Ureter (tissue), 1 donor: Measurements from ENCODE around the gene PARD3. TPM values are rescaled to one million over a fixed set of nuclear protein-coding genes. Genes with fewer than 3 reads are reported as not detected.

Experiments
- DNase-seq: peaks from one replicate; pipeline ENCODE4 v3.0.0-alpha.2; 2020; ENCODE audit warnings: low spot score
- total RNA-seq: library from RNA; stranded (reverse); gene quantifications from one replicate; pipeline ENCODE4 v1.2.4, GENCODE V29; 2023
- donor health status: DM: yes; HTN: yes; CAD: no.

The PARD3 gene
- total RNA-seq, 1 donor from 2014 or later, result 73.5 TPM

DNA sequence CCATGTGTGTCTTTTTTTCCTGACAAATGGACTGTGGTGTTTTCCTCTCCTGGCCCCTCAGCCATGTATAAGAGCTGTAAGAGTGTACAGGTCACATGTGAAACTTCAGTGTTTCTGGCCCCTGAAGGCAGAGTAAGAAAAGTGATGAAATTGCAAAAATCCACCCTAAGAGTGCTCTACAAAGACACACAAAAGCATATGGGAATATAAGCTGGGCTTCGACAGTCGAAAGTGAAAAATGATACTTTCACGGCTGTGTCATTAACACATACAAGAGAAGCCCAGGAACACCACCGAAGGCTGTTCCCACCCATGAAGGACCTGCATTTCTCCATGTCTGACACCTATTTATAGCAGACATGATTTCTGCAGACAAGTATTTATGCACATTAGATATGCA is 192.2 kb downstream of the PARD3 start:
- no peak for DNase-seq

DNA sequence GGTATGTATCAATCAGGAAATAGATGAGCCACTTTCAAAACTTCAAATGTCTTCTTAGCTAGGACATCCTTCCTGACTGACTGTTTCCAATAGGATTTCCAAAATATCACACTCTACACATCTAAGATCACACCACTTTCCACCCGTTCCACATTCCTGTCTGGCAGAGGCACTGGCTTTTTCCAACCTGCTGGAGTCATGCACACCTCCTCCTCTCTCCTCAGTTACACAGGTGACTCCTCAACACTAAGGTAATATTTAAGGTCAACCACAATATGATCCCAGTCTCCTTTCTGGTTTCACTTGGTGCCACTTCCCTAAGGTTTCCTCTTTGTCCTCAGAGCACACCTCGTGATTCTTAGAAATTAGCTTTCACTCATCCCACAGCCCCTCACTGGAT is 196.5 kb downstream of the PARD3 start:
- DNase-seq, result no peak

DNA sequence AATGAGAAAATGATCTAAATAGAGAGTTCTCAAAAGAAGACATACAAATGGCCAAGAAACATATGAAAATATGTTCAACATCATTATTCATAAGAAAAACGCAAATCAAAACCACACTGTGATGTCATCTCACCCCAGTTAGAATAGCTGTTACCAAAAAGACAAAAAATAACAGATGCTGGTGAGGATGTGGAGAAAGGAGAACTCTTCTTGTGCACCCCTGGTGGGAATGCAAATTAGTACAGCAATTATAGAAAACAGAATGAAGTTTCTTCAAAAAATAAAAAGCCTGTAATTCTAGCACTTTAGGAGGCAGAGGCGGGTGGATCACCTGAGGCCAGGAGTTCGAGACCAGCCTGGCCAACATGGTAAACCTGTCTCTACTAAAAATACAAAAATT is 199.3 kb downstream of the PARD3 start:
- DNase-seq, result no peak

DNA sequence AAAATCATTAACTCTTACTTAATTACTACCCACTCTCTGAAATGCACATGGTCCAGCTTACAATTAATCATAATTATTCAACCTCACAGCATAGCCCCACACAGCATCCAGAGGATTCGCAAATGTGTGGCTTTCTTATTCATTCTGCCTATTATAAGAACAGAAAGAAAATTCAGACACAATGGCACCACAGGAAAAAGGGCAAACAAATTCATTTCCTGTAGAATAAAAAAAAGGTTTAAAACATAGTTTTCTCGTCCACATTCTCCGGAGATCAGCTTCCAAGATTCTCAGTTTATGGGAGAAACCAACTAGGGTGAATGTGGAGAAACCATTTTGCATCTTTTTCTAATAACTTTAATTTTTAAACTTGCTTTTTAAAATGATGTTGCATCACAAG is 201.6 kb downstream of the PARD3 start:
- no peak for DNase-seq

DNA sequence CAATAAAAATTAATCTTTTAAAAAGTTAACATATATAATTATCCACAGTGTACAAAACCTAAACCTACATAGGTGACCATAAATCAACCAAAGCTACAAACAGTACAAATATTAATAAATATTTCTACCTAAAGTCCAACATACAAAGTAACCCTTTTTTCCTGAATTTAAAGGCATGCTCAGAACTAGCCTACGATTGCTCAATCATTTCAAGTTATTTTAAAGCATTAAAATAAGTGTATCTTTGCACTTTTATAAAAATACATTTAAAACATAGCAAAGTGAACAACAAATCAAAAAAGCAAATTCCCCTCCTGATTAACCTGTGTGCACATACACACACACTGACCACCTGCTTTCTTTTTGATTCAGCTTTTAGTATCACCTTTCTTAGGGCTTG is 202.2 kb downstream of the PARD3 start:
- DNase-seq, result no peak

DNA sequence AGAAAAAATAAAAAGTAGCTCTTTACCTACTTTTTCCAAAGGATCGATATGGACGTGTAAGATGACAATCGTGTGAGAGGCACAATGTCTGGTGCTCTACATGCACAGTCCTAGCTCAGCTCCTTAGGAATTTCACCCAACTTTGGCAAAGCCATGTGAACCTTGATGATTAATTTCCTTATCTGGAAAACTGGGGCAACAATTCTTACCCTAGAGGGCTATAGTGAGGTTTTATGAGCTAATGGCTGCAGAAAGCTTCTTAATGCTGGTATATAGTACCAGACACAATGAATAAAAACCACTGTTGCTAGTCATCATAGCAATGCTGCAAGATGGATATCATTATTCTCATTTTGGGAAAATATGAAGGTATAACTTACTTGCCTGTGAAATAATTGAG is 202.7 kb downstream of the PARD3 start:
- DNase-seq, result no peak

DNA sequence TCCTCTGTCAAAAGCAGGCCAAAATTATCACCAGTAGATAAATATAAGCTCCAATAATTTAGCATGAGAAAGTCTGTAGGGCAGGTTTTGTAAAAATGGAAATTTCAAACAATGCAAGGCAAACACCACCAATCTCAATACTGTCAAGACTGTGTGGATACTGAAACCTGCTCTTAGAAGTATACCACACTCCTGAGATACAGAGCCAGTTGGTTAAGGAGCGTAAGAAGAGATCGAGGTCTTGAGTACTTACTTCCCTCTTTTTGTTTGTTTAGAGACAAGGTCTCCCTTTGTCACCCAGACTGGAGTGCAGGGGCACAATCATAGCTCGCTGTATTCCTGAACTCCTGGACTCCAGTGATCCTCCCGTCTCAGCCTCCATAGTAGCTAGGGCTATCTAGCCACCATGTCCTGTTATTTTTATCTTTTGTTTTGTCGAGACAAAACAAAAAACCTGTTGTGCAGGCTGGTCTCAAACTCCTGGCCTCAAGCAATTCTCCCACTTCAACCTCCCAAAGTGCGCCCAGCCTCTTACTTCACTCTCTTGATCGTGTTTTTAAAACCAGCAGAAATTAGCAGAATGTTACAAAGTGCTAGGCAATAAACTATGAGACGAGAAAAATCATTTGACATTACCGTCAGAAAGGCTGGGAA is 205.7 kb downstream of the PARD3 start:
- DNase-seq, result no peak

DNA sequence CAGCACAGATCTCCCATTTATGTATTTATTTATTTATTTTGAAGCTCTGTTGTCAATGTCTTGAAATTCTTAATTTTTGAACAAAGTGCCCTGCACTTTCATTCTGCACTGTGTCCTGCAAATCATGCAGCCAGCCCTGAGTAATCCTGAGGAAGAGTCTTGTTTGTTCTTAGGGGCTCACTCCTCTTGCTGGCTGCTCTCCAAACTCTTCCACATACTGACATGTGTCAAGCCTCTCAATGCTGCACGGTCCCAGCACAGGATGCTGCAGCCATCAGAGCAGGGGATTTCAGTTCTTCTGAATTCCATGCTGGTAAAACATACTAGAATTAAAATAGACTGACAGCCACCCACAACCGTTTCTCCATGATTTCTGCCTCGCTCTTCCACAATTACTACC is 207.2 kb downstream of the PARD3 start:
- no peak for DNase-seq

DNA sequence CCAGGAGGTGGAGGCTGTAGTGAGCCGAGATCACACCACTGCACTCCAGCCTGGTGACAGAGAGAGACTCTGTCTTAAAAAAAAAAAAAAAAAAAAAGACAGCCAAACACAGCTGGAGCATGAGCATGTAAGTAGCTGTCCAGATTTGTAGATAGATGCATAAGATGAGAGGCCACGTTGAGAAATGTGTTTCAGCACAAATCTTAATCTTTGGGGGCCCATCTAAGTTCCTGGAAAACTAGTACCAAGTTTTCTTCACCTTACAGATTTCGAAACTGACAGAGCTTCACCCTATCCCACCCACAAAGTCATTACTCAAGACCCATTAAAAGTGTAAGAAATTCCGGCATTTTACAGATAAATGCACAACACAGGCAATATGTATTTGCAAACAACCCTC is 208.2 kb downstream of the PARD3 start:
- DNase-seq, result no peak

DNA sequence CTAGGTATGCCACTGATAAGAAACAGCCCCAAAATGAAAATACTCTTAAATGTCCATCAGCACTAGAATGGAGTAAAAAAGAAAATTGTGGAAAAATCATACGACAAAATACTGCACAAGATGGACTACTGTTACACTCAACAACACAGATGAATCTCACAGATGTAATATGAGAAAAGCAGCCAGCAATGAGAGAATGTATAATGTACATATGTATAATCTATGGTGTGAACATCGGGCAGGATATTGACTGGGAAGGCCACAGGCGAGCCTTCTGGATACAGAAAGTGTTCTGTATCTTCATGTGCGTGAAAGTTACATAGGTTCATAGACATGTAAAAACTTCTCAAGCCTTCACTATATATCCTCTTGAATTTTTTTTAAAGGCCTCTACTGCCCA is 212.6 kb downstream of the PARD3 start:
- no peak for DNase-seq

DNA sequence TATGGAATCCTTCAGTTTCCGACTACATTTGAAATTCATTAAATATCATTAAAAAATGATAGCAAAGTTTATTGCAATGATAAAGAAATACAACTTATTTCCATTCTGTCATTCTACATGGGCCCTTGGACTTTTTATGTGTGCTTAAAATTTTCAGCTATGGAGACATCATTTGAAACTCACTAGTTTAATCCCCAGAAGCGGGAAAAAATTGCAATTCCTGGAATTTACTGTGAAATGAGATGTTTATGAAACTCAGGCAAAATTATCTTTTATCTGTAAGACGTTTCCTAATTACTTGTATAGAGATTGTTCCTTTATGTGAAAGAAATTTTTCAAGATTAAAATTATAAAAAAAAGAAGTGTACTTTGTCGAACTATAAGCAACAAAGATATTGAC is 213.4 kb downstream of the PARD3 start:
- DNase-seq, result no peak

DNA sequence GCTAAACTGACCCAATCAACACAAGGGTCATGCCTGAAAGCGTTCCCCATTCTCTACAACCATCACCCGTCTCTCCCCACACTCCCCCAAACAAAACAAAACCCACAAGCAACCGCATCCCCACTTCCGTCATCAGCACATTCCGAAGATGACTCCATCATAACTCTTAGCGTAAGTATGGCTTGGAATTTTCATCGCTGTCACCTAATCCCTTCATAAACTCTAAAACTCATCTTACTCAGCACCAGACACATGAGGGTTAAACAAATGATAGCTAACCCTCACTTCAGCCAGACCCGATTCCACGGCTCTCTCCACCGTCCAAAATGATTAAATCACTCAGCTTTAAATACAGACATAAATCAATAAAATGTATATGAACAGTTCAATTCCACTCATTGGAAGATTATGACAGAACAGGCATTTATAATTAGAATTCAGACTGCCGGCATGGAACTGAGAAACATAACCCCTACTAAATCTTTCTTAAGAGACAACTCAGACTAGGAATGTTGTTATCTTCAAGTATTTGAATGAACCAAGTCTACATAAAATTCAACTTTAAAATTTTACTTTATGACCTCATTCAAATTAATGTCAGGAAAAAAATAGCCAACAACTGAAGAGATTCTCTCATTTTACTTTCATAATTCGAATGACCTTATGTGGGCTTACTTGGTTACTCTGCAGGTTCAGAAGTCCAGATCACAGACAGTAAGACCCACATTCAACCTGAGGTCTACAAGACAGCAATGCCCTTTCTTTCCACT is 215.9 kb downstream of the PARD3 start:
- DNase-seq, result no peak

DNA sequence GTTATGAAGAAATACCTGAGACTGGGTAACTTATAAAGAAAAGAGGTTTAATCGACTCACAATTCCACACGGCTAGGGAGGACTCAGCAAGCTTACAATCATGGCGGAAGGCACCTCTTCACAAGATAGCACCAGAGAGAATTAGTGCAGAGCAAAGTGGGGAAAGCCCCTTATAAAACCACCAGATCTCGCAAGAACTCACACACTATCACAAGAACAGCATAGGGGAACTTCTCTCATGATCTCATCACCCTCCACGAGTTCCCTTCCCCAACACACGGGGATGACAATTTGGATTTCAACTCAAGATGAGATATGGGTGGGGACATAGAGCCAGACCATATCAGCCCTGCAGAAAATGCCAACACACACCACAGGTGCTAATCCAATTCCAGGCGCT is 218.7 kb downstream of the PARD3 start:
- no peak for DNase-seq

DNA sequence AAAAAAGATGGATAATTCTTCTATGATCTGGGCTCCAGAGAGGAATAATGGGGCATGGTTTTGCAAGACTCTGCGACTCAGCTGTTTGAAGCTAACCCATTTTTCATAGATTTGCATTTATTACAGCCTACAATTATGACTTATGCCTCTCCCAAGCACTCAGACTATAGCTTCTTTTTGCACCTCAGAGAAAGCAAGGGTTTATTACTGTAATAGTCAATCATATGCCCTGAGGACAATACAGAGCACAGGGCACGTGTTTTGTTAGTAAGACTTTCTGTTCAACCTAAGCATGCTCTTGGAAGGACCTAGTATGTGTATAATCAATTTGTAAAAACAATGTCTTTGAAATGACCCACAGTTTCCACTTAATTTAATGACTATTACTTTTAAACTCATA is 221.2 kb downstream of the PARD3 start:
- DNase-seq, result no peak

DNA sequence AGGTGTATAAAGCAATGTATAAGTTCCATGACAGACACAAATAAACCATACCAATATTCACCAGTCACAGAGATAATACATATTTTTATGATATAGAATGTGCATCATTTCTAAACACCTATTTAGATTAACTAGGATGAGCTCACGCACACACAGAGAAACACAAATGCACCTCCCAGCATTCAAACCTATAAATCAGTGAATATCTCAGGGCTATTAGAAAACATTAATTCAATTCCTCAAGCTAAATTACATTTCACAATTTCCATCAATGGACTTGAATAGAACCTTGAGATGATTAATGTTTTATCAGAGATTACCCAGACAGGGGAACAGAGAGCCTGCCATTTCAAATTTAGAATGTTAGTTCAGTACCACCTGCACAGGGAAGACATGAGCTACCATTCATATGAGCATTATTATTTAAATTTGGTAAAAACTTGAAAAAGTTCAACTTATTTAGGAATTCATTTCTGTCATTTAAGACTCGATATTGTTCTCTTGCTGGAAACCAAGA is 221.7 kb downstream of the PARD3 start:
- no peak for DNase-seq

DNA sequence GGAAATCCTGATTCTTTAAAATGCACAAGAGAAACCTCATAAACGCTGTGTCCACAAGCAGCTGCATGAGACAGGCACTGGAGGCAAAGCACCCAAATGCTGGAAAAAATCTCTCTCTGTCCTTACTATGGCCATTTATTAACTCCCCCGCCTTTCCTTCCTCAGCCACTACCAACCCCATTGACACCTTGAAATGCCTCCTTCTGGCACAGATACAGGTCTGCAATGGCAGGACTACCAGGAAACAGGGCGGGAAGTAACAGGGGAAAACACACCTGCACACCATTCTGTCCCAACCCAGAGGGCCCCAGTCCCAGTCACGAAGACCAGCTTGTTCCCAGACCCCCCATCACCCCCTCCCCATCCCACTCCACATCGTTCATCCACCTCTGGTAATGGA is 224.3 kb downstream of the PARD3 start:
- DNase-seq, result no peak

DNA sequence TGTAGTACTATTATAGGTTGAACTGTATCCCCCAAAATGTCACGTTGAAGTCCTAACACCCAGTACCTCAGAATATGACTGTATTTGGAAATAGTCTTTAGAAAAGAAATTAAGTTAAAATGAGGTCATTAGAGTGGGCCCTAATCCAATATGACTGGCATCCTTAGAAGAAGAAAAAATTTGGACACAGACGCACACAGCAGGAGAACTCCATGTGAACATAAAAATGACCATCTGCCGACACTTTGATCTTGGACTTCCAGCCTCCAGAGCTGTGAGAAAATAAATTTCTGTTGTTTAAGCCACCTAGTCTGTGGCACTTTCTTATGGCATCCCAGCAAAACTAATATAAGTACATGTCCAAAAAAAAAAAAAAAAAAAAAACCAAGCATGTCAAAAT is 225.8 kb downstream of the PARD3 start:
- no peak for DNase-seq

DNA sequence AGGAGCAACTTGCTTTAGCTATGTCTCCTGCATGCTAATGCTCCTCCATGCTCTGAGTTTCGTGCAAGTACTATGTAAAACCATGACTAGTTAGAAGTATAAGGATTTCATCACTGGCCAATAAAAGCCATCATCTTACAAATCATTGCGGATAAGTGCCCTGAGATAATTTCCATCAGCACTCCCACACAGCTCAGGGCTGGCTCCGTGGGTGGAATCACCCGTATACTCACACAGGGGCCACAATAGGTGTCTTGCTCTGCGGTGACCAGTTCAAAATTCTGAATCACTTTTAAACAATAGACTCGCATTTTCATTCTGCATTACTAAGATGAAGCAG is 227.4 kb downstream of the PARD3 start:
- DNase-seq, result no peak

DNA sequence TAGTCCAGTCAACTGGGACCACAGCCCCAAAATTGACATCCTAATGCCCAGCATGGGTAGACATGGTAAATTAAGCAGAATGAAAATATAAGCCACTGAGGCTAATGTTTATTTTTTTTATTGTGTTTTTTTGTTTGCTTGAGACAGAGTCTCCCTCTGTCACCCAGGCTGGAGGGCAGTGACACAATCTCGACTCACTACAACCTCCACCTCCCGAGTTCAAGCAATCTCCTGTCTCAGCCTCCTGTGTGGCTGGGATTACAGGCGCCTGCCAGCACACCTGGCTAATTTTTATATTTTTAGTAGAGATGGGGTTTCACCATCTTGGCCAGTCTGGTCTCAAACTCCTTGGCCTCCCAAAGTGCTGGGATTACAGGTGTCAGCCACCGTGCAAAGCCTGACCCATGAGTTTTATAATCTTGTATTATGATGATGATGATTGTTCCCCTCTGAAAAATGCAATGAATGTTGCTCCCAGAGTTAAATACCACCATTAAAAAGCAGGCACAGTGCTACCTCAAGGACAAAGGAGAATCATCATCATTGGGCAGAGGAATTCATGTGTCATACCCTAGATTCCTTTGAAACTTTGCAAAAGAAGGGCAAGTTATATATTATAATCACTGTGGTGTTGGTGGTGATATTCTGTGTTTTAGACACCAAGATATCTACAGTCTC is 228.0 kb downstream of the PARD3 start:
- no peak for DNase-seq

DNA sequence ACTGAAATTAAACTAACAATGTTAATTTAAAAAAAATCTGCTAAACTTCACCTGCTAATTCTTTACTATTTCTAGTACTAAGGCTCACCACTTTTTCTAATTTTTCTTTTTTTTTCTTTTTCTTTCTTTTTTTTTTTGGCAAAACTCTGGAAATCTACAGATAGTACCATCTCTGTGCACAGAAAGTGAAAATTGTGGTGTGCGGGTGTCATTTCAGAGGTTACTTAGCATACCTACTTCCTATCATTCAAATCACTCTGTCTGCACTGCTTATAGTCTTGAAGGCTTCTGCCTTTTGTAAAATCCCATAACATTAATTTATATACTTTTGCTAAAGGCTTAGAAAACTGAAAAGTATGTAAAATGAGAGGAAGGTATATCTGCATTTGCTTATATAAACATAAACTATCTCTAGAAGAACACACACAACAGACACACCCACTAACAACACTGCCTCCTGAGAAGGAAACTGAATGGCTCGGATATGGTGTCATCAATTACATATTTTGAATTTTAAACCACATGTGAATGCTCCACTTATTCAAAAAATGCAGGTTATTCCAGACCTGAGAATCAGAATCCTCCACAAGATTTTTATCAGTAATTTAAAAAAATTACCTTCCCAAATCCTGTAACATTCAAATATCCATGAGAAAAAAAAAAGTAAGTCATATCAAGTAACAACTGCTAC is 229.5 kb downstream of the PARD3 start:
- no peak for DNase-seq

DNA sequence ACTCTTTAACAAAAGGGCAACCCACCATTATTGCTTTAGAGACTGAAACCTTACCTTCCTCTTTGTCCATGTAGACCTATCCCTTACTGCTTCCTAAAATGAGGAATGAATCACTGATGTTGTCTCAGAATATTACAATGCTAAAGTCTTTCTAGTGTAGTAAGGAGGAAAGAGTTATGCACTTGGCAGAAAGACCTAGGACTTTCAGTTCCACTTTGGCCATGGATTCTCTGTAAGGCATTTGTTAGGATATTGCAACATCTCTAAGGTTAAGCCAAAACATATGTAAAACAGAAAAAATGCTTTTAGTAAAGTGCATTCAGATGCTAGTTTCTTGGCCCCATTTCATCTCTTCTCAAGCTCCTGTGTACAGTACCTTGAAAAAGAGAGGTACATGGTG is 230.9 kb downstream of the PARD3 start:
- no peak for DNase-seq

DNA sequence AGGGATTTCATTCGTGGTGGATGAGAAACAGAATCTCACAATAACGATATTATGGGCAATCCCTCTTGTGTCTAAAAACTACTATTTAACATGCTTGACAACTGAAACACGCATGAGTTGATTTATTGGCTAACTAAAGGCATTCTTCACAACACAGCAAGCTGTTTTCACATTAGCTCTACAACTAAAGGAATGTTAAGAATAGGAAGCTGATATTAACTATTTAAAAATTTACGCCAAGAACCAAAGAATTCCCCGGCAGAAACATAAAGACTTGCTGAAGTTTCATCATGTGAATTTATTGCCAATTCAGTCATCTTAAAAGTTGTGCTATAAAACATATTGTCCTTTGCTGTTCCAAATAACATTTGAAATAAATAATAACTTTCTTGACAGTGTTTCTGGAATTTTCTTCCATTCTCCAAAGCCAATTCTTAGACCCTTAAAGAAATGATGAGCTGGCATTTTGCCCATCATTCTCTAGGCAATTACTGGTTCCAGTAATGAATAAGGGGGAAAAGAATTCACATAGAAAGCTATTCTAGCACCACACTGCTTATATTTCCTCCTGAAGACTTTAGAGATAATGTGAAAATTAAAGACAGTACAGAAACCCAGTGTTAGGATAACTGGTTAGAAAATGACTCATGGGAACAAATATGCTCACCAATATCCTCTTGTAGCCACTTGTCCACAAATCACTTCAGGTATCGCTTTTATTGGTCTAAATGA is 233.1 kb downstream of the PARD3 start:
- DNase-seq, result no peak
